Stimulated activated naive CD8-positive, alpha-beta T cell treated with anti-CD3 and anti-CD28 coated beads, Interleukin-15, amount 100 ng/mL, for 72 hours (primary cell): Measurements from ENCODE around the gene CFAP90.

Source experiments
- ATAC-seq: fragments of 150-1000 bp; cut with Tn5 transposase; 2 replicates; pipeline ENCODE4 v1.10.0; 2021; ENCODE audit warnings: mild to moderate bottlenecking, moderate library complexity
- DNase-seq, 2 donors: peaks; one replicate each; pipeline ENCODE4 v3.0.0; 2021 to 2022
- H3K27ac Mint-ChIP-seq, 2 donors: one replicate each; pipeline ENCODE4 v1.8.0; 2022; ENCODE audit warnings: mild to moderate bottlenecking in 2 of 2, mixed read lengths in 2 of 2, moderate library complexity in 2 of 2
- H3K27me3 Mint-ChIP-seq: one replicate; pipeline ENCODE4 v1.8.0; 2022; ENCODE audit warnings: mixed read lengths
- H3K4me1 Mint-ChIP-seq: one replicate; pipeline ENCODE4 v1.8.0; 2022; ENCODE audit warnings: mild to moderate bottlenecking, mixed read lengths
- H3K4me3 Mint-ChIP-seq, 2 donors: one replicate each; pipeline ENCODE4 v1.8.0; 2022; ENCODE audit warnings: mild to moderate bottlenecking in 2 of 2, mixed read lengths in 2 of 2, moderate library complexity in 1 of 2
- H3K9me3 Mint-ChIP-seq, 2 donors: one replicate each; pipeline ENCODE4 v1.8.0; 2022; ENCODE audit warnings: mixed read lengths in 2 of 2

CFAP90 gene

GRCh38 chr5:7781899-7782298 lies 69.0 kb downstream of the CFAP90 start:
- H3K9me3 Mint-ChIP-seq: no peaks in the 10 kb centered on the region
- peaks cover 77% of the 10 kb centered on the region for H3K27me3 Mint-ChIP-seq
- no peak overlapping the region for H3K27ac Mint-ChIP-seq
- DNase-seq (no peak), ATAC-seq (no peak)
- peaks cover 18% of the 10 kb centered on the region for H3K4me1 Mint-ChIP-seq
- H3K4me3 Mint-ChIP-seq: no peak overlapping the region
